ENCODE measurements around the gene COX11. TPM values are rescaled to one million over a fixed set of nuclear protein-coding genes. Genes with fewer than 3 reads are reported as not detected.

The COX11 gene
- total RNA-seq, 1 donor from 2014 or later: 68.7 TPM

- no peak for DNase-seq (ENCODE audit: low spot score)
- H3K27me3 ChIP-seq: no peaks in the 10 kb centered on the region
- H3K36me3 Mint-ChIP-seq: peaks cover 23% of the 10 kb centered on the region
- no peaks in the 10 kb centered on the region for H3F3A ChIP-seq (ENCODE audit: low read depth)
- no peaks in the 10 kb centered on the region for H3K36me3 ChIP-seq
- TF ChIP-seq CTCF (IDR thresholded peaks at IDR 0.05) (no peak), EZH2 (IDR thresholded peaks at IDR 0.05) (no peak), EZH2phosphoT487 (IDR thresholded peaks at IDR 0.05) (no peak)
- no peak overlapping the region for H3K4me2 ChIP-seq
- H3K9me3 Mint-ChIP-seq: peaks cover 25% of the 10 kb centered on the region
- no peaks in the 10 kb centered on the region for H4K20me1 ChIP-seq (ENCODE audit: low read depth)
- no peak overlapping the region for H3K4me3 ChIP-seq
- H3K9me3 ChIP-seq (ENCODE audit: low read depth): peaks cover 8% of the 10 kb centered on the region
- H3K79me2 ChIP-seq (ENCODE audit: low read depth): peaks cover 98% of the 10 kb centered on the region
- no peak overlapping the region for H3K27ac Mint-ChIP-seq
- no peaks in the 10 kb centered on the region for H3K4me1 Mint-ChIP-seq
- H3K4me3 Mint-ChIP-seq: no peak overlapping the region
- no peak overlapping the region for H3K27ac ChIP-seq
- peaks cover 10% of the 10 kb centered on the region for H3K4me1 ChIP-seq
- H3K27me3 Mint-ChIP-seq (ENCODE audit: insufficient read depth, low read depth): no peaks in the 10 kb centered on the region
- H2AFZ ChIP-seq (replicated peaks): no peak overlapping the region
- H3K9ac ChIP-seq: no peak overlapping the region
Measured at GRCh38 chr17:54974759-54975158, 6.3 kb upstream of the COX11 start.

GRCh38 chr17:54972406-54973138 lies 4.1 kb upstream of the COX11 start:
- H3F3A ChIP-seq (ENCODE audit: low read depth): no peaks in the 10 kb centered on the region
- no peak overlapping the region for H3K4me2 ChIP-seq
- no peaks in the 10 kb centered on the region for H3K4me1 Mint-ChIP-seq
- peaks cover 12% of the 10 kb centered on the region for H3K36me3 Mint-ChIP-seq
- no peaks in the 10 kb centered on the region for H3K36me3 ChIP-seq
- no peak overlapping the region for H3K27ac ChIP-seq
- TF ChIP-seq EZH2phosphoT487 (IDR thresholded peaks at IDR 0.05) (no peak), CTCF (IDR thresholded peaks at IDR 0.05) (no peak), EZH2 (IDR thresholded peaks at IDR 0.05) (no peak)
- H3K4me3 ChIP-seq: no peak overlapping the region
- no peaks in the 10 kb centered on the region for H3K9me3 ChIP-seq (ENCODE audit: low read depth)
- no peak overlapping the region for H3K27ac Mint-ChIP-seq
- no peaks in the 10 kb centered on the region for H3K27me3 ChIP-seq
- H3K4me3 Mint-ChIP-seq: no peak overlapping the region
- H3K79me2 ChIP-seq (ENCODE audit: low read depth): peaks cover 94% of the 10 kb centered on the region
- H3K4me1 ChIP-seq: peaks cover 12% of the 10 kb centered on the region
- no peak overlapping the region for H3K9ac ChIP-seq
- H2AFZ ChIP-seq (replicated peaks): no peak overlapping the region
- H4K20me1 ChIP-seq (ENCODE audit: low read depth): no peaks in the 10 kb centered on the region
- peaks cover 12% of the 10 kb centered on the region for H3K9me3 Mint-ChIP-seq
- no peaks in the 10 kb centered on the region for H3K27me3 Mint-ChIP-seq (ENCODE audit: insufficient read depth, low read depth)
- no peak for DNase-seq (ENCODE audit: low spot score)

GRCh38 chr17:54971901-54972300 lies 3.4 kb upstream of the COX11 start:
- TF ChIP-seq EZH2 (IDR thresholded peaks at IDR 0.05) (no peak), EZH2phosphoT487 (IDR thresholded peaks at IDR 0.05) (no peak), CTCF (IDR thresholded peaks at IDR 0.05) (no peak)

More at GRCh38 chr17:54971901-54972300, 3.4 kb upstream of the COX11 start:
- Histone ChIP-seq H3K27ac (no peak overlapping the region), H3K27me3 (no peaks in the 10 kb centered on the region), H3K4me1 (peaks cover 12% of the 10 kb centered on the region), H3K9ac (no peak overlapping the region), H3K9me3 (ENCODE audit: low read depth) (no peaks in the 10 kb centered on the region), H3K36me3 (no peaks in the 10 kb centered on the region), H3F3A (ENCODE audit: low read depth) (no peaks in the 10 kb centered on the region), H4K20me1 (ENCODE audit: low read depth) (no peaks in the 10 kb centered on the region), H3K4me3 (no peak overlapping the region), H3K79me2 (ENCODE audit: low read depth) (peaks cover 94% of the 10 kb centered on the region), H2AFZ (replicated peaks) (no peak overlapping the region), H3K4me2 (no peak overlapping the region)
- Mint-ChIP-seq H3K9me3 (peaks cover 10% of the 10 kb centered on the region), H3K4me3 (no peak overlapping the region), H3K4me1 (peaks cover 3% of the 10 kb centered on the region), H3K27me3 (ENCODE audit: insufficient read depth, low read depth) (no peaks in the 10 kb centered on the region), H3K27ac (no peak overlapping the region), H3K36me3 (peaks cover 10% of the 10 kb centered on the region)
- DNase-seq (ENCODE audit: low spot score): no peak

All from neural progenitor cell (in vitro differentiated cells).